OCI-LY3 (cell line): ENCODE measurements around the gene PLEKHH2.

Source experiments
- EZH2phosphoT487 ChIP-seq: fragments of 200-600 bp; shearing (Covaris generic); IDR thresholded peaks from 2 replicates; pipeline ENCODE4 v1.6.1; 2018; ENCODE audit warnings: antibody characterized with exemption, mixed run types, low read depth
- TF ChIP-seq, protein P1 (sequence below): fragments of 200-600, 300-600 bp; sonication (generic); IDR thresholded peaks from 2 replicates; pipeline ENCODE4 v1.5.1; 2014; ENCODE audit warnings: antibody characterized with exemption, low read length, low read depth

DNA sequence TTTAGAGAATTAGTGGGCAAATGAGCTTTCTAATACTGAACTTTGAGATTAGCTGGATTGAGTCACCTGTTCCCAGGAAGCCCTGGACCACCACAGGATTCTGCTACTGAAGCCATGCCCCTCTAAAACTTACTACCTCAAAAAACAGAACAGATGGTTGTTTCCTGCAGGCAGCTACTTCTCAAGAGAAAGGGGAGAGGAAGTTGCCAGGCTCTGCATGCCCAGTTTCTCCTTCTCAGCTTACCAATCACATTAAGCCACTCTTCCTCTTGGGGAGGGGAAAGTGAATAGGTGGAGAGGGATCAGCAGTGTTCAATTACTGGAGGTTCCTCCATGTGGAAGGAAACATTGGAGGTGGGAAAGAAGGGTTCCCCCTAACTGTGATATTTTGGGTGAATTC is 64.1 kb downstream of the PLEKHH2 start:
- TF ChIP-seq, protein P1, sequence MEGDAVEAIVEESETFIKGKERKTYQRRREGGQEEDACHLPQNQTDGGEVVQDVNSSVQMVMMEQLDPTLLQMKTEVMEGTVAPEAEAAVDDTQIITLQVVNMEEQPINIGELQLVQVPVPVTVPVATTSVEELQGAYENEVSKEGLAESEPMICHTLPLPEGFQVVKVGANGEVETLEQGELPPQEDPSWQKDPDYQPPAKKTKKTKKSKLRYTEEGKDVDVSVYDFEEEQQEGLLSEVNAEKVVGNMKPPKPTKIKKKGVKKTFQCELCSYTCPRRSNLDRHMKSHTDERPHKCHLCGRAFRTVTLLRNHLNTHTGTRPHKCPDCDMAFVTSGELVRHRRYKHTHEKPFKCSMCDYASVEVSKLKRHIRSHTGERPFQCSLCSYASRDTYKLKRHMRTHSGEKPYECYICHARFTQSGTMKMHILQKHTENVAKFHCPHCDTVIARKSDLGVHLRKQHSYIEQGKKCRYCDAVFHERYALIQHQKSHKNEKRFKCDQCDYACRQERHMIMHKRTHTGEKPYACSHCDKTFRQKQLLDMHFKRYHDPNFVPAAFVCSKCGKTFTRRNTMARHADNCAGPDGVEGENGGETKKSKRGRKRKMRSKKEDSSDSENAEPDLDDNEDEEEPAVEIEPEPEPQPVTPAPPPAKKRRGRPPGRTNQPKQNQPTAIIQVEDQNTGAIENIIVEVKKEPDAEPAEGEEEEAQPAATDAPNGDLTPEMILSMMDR, result no peak
- TF ChIP-seq EZH2phosphoT487, result no peak
